ENCODE results near the gene MAPK14. TPM values are rescaled to one million over a fixed set of nuclear protein-coding genes. Genes with fewer than 3 reads are reported as not detected.
A peak's percentile ranks its signal among the peaks of the same experiment; 100 is the strongest.

MAPK14 gene
- total RNA-seq, 3 donors from 2014 or later (not counting 1 experiment from before 2014, with no cell fraction given): 68.0 to 106 (median 84.5) TPM

DNA sequence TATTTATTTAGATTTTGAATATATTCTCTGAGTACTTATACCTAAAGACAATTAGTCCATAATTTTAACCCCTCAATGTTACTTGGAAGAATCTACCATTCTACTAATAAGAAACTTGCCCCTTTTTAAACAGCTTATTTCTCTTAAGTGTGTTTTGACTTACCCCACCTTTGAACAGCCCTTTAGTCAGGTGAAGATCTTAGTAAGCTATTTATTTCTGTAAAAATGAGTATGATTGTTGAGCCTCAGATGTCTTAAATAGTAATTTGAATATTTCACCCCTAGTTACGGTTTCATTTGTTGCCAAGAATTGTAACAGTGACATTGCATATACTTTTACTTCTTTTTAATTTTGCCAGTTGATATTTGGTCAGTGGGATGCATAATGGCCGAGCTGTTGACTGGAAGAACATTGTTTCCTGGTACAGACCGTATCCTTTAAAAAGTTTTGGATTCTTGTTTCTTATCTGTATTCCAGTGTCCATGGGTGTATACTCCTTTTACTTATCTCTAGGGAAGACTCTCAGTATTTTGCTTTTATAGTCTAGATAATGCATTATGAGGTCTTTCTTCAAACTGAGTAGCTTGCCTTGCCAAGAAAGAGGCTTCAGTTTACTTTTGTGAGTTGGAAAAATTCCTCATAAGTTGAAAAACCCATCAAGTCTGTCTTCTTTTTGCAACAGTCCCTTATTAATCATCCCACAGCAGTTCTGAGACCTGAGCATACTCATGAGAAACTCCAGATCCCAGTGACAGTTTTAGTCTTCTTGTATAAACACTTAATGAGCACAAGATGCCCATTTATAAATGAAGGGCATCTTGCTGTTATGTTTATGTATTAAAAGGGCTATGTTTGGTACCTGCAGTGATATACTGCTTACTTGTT lies 48.8 kb downstream of the MAPK14 start:
- intact Hi-C loops (cut with micrococcal nuclease): loop anchor here (5.0 kb wide), 1 partner anchor 39 kb away; no protein-coding TSS in a partner anchor
- peaks cover 40 to 45% of the 10 kb centered on the region in 2 donors for H3K4me1 Mint-ChIP-seq
- no peak overlapping the region for H3K27ac ChIP-seq (ENCODE audit: low read length)

DNA sequence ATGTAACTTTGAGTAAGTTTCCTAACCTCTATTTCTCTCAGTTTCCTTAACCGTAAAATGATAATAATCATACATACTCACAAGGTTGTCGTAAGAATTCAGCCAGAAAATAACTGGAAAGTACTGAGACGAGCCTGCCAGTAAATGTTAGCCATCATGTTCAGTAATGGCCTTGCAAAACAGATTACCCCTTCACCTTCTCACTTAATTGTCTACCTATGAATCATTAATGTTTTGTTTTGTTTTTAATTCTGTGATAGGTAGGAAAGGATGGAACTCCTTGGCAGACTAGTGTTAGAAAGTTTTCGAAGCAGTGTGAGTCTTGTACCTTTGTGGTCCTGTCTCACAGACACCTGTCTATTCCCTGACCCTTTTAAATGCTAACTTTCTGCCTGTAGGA lies 50.6 kb downstream of the MAPK14 start:
- H3K27ac Mint-ChIP-seq: peak overlapping the region; percentile 9 to 74
- Histone ChIP-seq H3K36me3 (ENCODE audit: control insufficient read depth, insufficient read depth, low read length) (peaks cover 69% of the 10 kb centered on the region), H3K9me3 (ENCODE audit: control insufficient read depth, insufficient read depth, low read length) (no peaks in the 10 kb centered on the region), H3K27ac (ENCODE audit: low read length) (no peak overlapping the region), H3K27me3 (ENCODE audit: control insufficient read depth, insufficient read depth, low read length) (no peaks in the 10 kb centered on the region), H3K4me1 (ENCODE audit: control insufficient read depth, insufficient read depth, low read length) (no peaks in the 10 kb centered on the region), H3K4me3 (ENCODE audit: low read length) (no peak overlapping the region)
- H3K9me3 Mint-ChIP-seq: no peaks in the 10 kb centered on the region
- ATAC-seq (no peak), DNase-seq (no peak)
- no peaks in the 10 kb centered on the region for H3K27me3 Mint-ChIP-seq (ENCODE audit: low read depth in 2 of 2)
- no peak overlapping the region for H3K4me3 Mint-ChIP-seq
- intact Hi-C loops (cut with micrococcal nuclease): loop anchor here (5.0 kb wide), 1 partner anchor 41 kb away; no protein-coding TSS in a partner anchor
- TF ChIP-seq, protein P1, sequence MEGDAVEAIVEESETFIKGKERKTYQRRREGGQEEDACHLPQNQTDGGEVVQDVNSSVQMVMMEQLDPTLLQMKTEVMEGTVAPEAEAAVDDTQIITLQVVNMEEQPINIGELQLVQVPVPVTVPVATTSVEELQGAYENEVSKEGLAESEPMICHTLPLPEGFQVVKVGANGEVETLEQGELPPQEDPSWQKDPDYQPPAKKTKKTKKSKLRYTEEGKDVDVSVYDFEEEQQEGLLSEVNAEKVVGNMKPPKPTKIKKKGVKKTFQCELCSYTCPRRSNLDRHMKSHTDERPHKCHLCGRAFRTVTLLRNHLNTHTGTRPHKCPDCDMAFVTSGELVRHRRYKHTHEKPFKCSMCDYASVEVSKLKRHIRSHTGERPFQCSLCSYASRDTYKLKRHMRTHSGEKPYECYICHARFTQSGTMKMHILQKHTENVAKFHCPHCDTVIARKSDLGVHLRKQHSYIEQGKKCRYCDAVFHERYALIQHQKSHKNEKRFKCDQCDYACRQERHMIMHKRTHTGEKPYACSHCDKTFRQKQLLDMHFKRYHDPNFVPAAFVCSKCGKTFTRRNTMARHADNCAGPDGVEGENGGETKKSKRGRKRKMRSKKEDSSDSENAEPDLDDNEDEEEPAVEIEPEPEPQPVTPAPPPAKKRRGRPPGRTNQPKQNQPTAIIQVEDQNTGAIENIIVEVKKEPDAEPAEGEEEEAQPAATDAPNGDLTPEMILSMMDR (IDR thresholded peaks at IDR 0.05): no peak
- peaks cover 31% of the 10 kb centered on the region for H3K36me3 Mint-ChIP-seq
- peaks cover 32 to 40% of the 10 kb centered on the region in 2 donors for H3K4me1 Mint-ChIP-seq
- WGBS (ENCODE audit: insufficient coverage): 97% methylated on average over 4 of the region's 4 CpGs

More for the DNA sequence above, 48.8 kb downstream of the MAPK14 start:
- H3K4me3 Mint-ChIP-seq: no peak overlapping the region
- no peaks in the 10 kb centered on the region for H3K9me3 ChIP-seq (ENCODE audit: control insufficient read depth, insufficient read depth, low read length)
- H3K27me3 Mint-ChIP-seq (ENCODE audit: low read depth in 2 of 2): no peaks in the 10 kb centered on the region
- H3K4me3 ChIP-seq (ENCODE audit: low read length): no peak overlapping the region
- TF ChIP-seq, protein P1 (IDR thresholded peaks at IDR 0.05): no peak
- ATAC-seq (no peak), DNase-seq (no peak)
- 90% methylated on average over 3 of the region's 3 CpGs for WGBS (ENCODE audit: insufficient coverage)
- H3K4me1 ChIP-seq (ENCODE audit: control insufficient read depth, insufficient read depth, low read length): no peaks in the 10 kb centered on the region
- H3K9me3 Mint-ChIP-seq: no peaks in the 10 kb centered on the region
- H3K27me3 ChIP-seq (ENCODE audit: control insufficient read depth, insufficient read depth, low read length): no peaks in the 10 kb centered on the region
- peak overlapping the region; percentile 9 to 75 for H3K27ac Mint-ChIP-seq
- peaks cover 14% of the 10 kb centered on the region for H3K36me3 Mint-ChIP-seq
- H3K36me3 ChIP-seq (ENCODE audit: control insufficient read depth, insufficient read depth, low read length): peaks cover 52% of the 10 kb centered on the region

DNA sequence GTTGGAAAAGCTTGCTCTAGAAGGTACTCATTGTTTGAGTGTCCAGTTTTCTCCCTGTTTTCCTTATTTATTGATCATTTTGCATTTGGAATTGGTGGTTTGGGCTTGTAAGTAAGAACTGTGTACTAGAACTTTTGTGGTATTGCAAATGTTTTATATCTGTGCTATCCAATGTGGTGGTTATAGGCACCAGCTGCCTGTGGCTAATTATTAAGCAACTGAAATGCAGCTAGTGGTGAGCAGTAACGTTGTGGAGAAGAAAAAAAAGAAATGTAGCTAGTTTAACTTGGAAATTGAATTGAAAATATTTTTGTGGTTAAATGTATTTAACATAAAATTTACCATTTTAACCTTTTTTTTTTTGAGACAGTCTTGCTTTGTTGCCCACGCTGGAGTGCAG lies 52.0 kb downstream of the MAPK14 start:
- Mint-ChIP-seq H3K4me1 (peaks cover 25 to 38% of the 10 kb centered on the region in 2 donors), H3K27me3 (ENCODE audit: low read depth in 2 of 2) (no peaks in the 10 kb centered on the region), H3K27ac (peak overlapping the region in 1 of 2 donors; percentile 74), H3K9me3 (no peaks in the 10 kb centered on the region), H3K4me3 (no peak overlapping the region), H3K36me3 (peaks cover 38% of the 10 kb centered on the region)
- 83% methylated on average over 2 of the region's 2 CpGs for WGBS (ENCODE audit: insufficient coverage)
- DNase-seq: no peak
- Histone ChIP-seq H3K27me3 (ENCODE audit: control insufficient read depth, insufficient read depth, low read length) (no peaks in the 10 kb centered on the region), H3K27ac (ENCODE audit: low read length) (no peak overlapping the region), H3K4me3 (ENCODE audit: low read length) (no peak overlapping the region), H3K36me3 (ENCODE audit: control insufficient read depth, insufficient read depth, low read length) (peaks cover 78% of the 10 kb centered on the region), H3K9me3 (ENCODE audit: control insufficient read depth, insufficient read depth, low read length) (no peaks in the 10 kb centered on the region), H3K4me1 (ENCODE audit: control insufficient read depth, insufficient read depth, low read length) (no peaks in the 10 kb centered on the region)
- no peak for ATAC-seq
- intact Hi-C loops (cut with micrococcal nuclease): loop anchor here (5.0 kb wide), 1 partner anchor 42 kb away; no protein-coding TSS in a partner anchor
- TF ChIP-seq, protein P1 (IDR thresholded peaks at IDR 0.05): no peak

Data from natural killer cell (primary cell).